Neural progenitor cell (in vitro differentiated cells): ENCODE data around the gene SMYD3. TPM values are rescaled to one million over a fixed set of nuclear protein-coding genes. Genes with fewer than 3 reads are reported as not detected.

Source experiments
- DNase-seq: peaks from one replicate; pipeline ENCODE4 v3.0.0-alpha.2; 2016; ENCODE audit warnings: low spot score
- H2AFZ ChIP-seq: fragments of 200-600 bp; sonication (generic); replicated peaks from 2 replicates; pipeline ENCODE4 v1.6.1; 2016; ENCODE audit warnings: antibody characterized with exemption
- H3F3A ChIP-seq: fragments of 200-600 bp; sonication (generic); 2 replicates; pipeline ENCODE4 v1.6.1; 2016; ENCODE audit warnings: antibody characterized with exemption, low read depth
- H3K27ac ChIP-seq: fragments of 200-600 bp; sonication (generic); 2 replicates; pipeline ENCODE4 v1.5.1; 2016; ENCODE audit warnings: mild to moderate bottlenecking
- H3K27me3 ChIP-seq: fragments of 200-600 bp; sonication (generic); 2 replicates; pipeline ENCODE4 v1.6.1; 2016; ENCODE audit warnings: mild to moderate bottlenecking, moderate library complexity
- H3K36me3 ChIP-seq: fragments of 200-600 bp; sonication (generic); 2 replicates; pipeline ENCODE4 v1.5.1; 2016
- H3K4me1 ChIP-seq: fragments of 200-600 bp; sonication (generic); 2 replicates; pipeline ENCODE4 v1.6.1; 2016; ENCODE audit warnings: mixed run types
- H3K4me2 ChIP-seq: fragments of 200-600 bp; sonication (generic); 2 replicates; pipeline ENCODE4 v1.6.1; 2016
- H3K4me3 ChIP-seq: fragments of 200-600 bp; sonication (generic); 2 replicates; pipeline ENCODE4 v1.5.1; 2016
- H3K79me2 ChIP-seq: fragments of 200-600 bp; sonication (generic); 2 replicates; pipeline ENCODE4 v1.6.1; 2016; ENCODE audit warnings: low read depth
- H3K9ac ChIP-seq: fragments of 200-600 bp; sonication (generic); 2 replicates; pipeline ENCODE4 v1.6.1; 2016
- H3K9me3 ChIP-seq: fragments of 200-600 bp; sonication (generic); 2 replicates; pipeline ENCODE4 v1.5.1; 2016; ENCODE audit warnings: low read depth
- H4K20me1 ChIP-seq: fragments of 200-600 bp; sonication (generic); 2 replicates; pipeline ENCODE4 v1.6.1; 2016; ENCODE audit warnings: low read depth
- H3K27ac Mint-ChIP-seq: 3 replicates; pipeline ENCODE4 v1.8.0; 2021; ENCODE audit warnings: mixed read lengths
- H3K27me3 Mint-ChIP-seq: 2 replicates; pipeline ENCODE4 v1.8.0; 2022; ENCODE audit warnings: low read depth, mild to moderate bottlenecking, inconsistent platforms, moderate library complexity, mixed read lengths; ENCODE audit not compliant: insufficient read depth
- H3K36me3 Mint-ChIP-seq: 3 replicates; pipeline ENCODE4 v1.8.0; 2021; ENCODE audit warnings: mixed read lengths
- H3K4me1 Mint-ChIP-seq: 3 replicates; pipeline ENCODE4 v1.8.0; 2021; ENCODE audit warnings: mixed read lengths
- H3K4me3 Mint-ChIP-seq: 3 replicates; pipeline ENCODE4 v1.8.0; 2021; ENCODE audit warnings: mild to moderate bottlenecking, moderate library complexity, mixed read lengths
- H3K9me3 Mint-ChIP-seq: 3 replicates; pipeline ENCODE4 v1.8.0; 2020; ENCODE audit warnings: mixed read lengths
- CTCF ChIP-seq: fragments of 200-600 bp; sonication (generic); IDR thresholded peaks from 2 replicates; pipeline ENCODE4 v1.5.1; 2017; ENCODE audit warnings: antibody characterized with exemption, mild to moderate bottlenecking
- EZH2 ChIP-seq: fragments of 200-600 bp; sonication (generic); IDR thresholded peaks from 2 replicates; pipeline ENCODE4 v1.6.1; 2017; ENCODE audit warnings: antibody characterized with exemption, mild to moderate bottlenecking, moderate library complexity
- EZH2phosphoT487 ChIP-seq: fragments of 200-600 bp; sonication (generic); IDR thresholded peaks from 2 replicates; pipeline ENCODE4 v1.6.1; 2017; ENCODE audit warnings: antibody characterized with exemption
- total RNA-seq: library from RNA; depleted of rRNA; stranded (reverse); fragments of >200 nt; gene quantifications from 2 replicates; pipeline ENCODE4 v1.2.3, GENCODE V29; 2015; ENCODE audit warnings: low replicate concordance

The SMYD3 gene
- total RNA-seq, 1 donor from 2014 or later, result 43.2 TPM

GRCh38 chr1:246193537-246193936 lies 313.5 kb downstream of the SMYD3 start:
- Mint-ChIP-seq H3K36me3 (no peaks in the 10 kb centered on the region), H3K27me3 (no peaks in the 10 kb centered on the region), H3K4me3 (no peak overlapping the region), H3K9me3 (no peaks in the 10 kb centered on the region), H3K27ac (no peak overlapping the region), H3K4me1 (no peaks in the 10 kb centered on the region)
- Histone ChIP-seq H3K9ac (no peak overlapping the region), H3K4me2 (no peak overlapping the region), H2AFZ (no peak overlapping the region), H3K27ac (no peak overlapping the region), H3K4me3 (no peak overlapping the region), H3K27me3 (no peaks in the 10 kb centered on the region), H3F3A (no peaks in the 10 kb centered on the region), H3K36me3 (no peaks in the 10 kb centered on the region), H3K4me1 (no peaks in the 10 kb centered on the region), H4K20me1 (no peaks in the 10 kb centered on the region), H3K9me3 (no peaks in the 10 kb centered on the region), H3K79me2 (no peaks in the 10 kb centered on the region)
- no peak for DNase-seq
- TF ChIP-seq CTCF (no peak), EZH2 (no peak), EZH2phosphoT487 (no peak)

DNA sequence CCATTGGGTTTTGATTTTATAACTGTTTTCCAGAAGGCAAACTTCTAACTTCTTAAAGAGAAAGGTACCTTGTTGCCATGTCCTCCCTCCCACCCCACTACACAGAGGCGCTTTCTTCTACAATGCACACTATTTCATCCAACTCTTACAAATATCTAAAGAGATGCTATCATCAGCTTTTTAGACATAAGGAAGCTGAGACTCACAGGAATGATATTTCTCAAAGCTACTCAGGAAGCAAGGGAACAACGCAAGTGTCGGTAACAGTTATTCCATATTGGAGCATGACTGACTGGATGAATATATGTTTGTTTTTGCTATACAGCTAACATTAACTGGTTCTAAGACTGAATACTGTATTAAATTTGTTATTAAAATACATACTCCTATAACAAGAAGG lies 318.0 kb downstream of the SMYD3 start:
- Histone ChIP-seq H3K27ac (no peak overlapping the region), H3K9ac (no peak overlapping the region), H3K27me3 (no peaks in the 10 kb centered on the region), H3K9me3 (no peaks in the 10 kb centered on the region), H4K20me1 (no peaks in the 10 kb centered on the region), H3K79me2 (no peaks in the 10 kb centered on the region), H3K4me1 (no peaks in the 10 kb centered on the region), H3K4me3 (no peak overlapping the region), H3K36me3 (no peaks in the 10 kb centered on the region), H3F3A (no peaks in the 10 kb centered on the region), H3K4me2 (no peak overlapping the region), H2AFZ (no peak overlapping the region)
- DNase-seq, result no peak
- H3K27me3 Mint-ChIP-seq, result no peaks in the 10 kb centered on the region
- H3K4me3 Mint-ChIP-seq, result no peak overlapping the region
- TF ChIP-seq EZH2phosphoT487 (no peak), EZH2 (no peak)
- H3K36me3 Mint-ChIP-seq, result peaks cover 4% of the 10 kb centered on the region
- peaks cover 4% of the 10 kb centered on the region for H3K4me1 Mint-ChIP-seq
- H3K27ac Mint-ChIP-seq, result no peak overlapping the region
- H3K9me3 Mint-ChIP-seq, result no peaks in the 10 kb centered on the region

- Histone ChIP-seq H3K9ac (no peak overlapping the region), H3K4me2 (no peak overlapping the region), H3F3A (no peaks in the 10 kb centered on the region), H4K20me1 (no peaks in the 10 kb centered on the region), H3K9me3 (no peaks in the 10 kb centered on the region), H3K27ac (no peak overlapping the region), H3K79me2 (no peaks in the 10 kb centered on the region), H3K36me3 (no peaks in the 10 kb centered on the region), H3K27me3 (no peaks in the 10 kb centered on the region), H3K4me3 (no peak overlapping the region), H2AFZ (no peak overlapping the region), H3K4me1 (peaks cover 9% of the 10 kb centered on the region)
- no peak for DNase-seq
- Mint-ChIP-seq H3K36me3 (peaks cover 4% of the 10 kb centered on the region), H3K27me3 (no peaks in the 10 kb centered on the region), H3K4me1 (peaks cover 4% of the 10 kb centered on the region), H3K4me3 (no peak overlapping the region), H3K27ac (no peak overlapping the region), H3K9me3 (no peaks in the 10 kb centered on the region)
- TF ChIP-seq EZH2 (no peak), CTCF (no peak), EZH2phosphoT487 (no peak)
Measured at GRCh38 chr1:246187834-246188372, 319.2 kb downstream of the SMYD3 start.

DNA sequence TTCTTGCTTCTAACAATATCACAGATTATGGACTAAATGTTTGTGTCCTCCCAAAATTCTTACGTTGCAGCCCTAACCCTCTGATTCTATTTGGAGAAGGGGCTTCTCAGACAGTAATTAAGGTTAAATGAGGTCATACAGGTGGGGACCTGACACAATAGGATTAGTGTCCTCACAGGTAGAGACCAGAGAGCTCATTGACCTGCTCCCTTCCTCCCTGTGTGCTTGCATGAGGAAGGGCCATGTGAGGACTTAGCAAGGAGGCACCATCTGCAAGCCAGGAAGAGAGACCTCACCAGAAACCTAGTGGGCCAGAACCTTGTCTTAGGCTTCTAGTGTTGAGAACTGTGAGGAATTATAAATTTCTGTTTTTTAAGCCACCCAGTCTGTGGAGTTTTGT lies 322.6 kb downstream of the SMYD3 start:
- H3F3A ChIP-seq, result no peaks in the 10 kb centered on the region
- Mint-ChIP-seq H3K4me1 (peaks cover 4% of the 10 kb centered on the region), H3K9me3 (no peaks in the 10 kb centered on the region), H3K27ac (no peak overlapping the region), H3K27me3 (peaks cover 2% of the 10 kb centered on the region), H3K4me3 (no peak overlapping the region), H3K36me3 (peaks cover 4% of the 10 kb centered on the region)
- H4K20me1 ChIP-seq, result no peaks in the 10 kb centered on the region
- no peaks in the 10 kb centered on the region for H3K27me3 ChIP-seq
- no peak overlapping the region for H3K4me2 ChIP-seq
- no peak overlapping the region for H3K4me3 ChIP-seq
- H3K9ac ChIP-seq, result no peak overlapping the region
- H3K9me3 ChIP-seq, result no peaks in the 10 kb centered on the region
- H3K79me2 ChIP-seq, result no peaks in the 10 kb centered on the region
- H3K36me3 ChIP-seq, result no peaks in the 10 kb centered on the region
- H3K4me1 ChIP-seq, result peaks cover 10% of the 10 kb centered on the region
- no peak for DNase-seq
- H3K27ac ChIP-seq, result no peak overlapping the region
- no peak overlapping the region for H2AFZ ChIP-seq
- TF ChIP-seq CTCF, result no peak
- no peak for TF ChIP-seq EZH2phosphoT487
- TF ChIP-seq EZH2, result no peak
